GM18907 (cell line): ENCODE data around the gene TMC7.

Experiments used
- ATAC-seq: cut with Tn5 transposase; IDR thresholded peaks from one replicate; pipeline ENCODE4 v1.9.1; 2021; ENCODE audit warnings: mild to moderate bottlenecking, moderate library complexity; ENCODE audit not compliant: unreplicated experiment

Gene TMC7

GRCh38 chr16:19086322-19087199, 102.8 kb downstream of the TMC7 start:
- ATAC-seq: peak; percentile 73

- ATAC-seq: no peak
These were observed 104.7 kb downstream of the TMC7 start for GRCh38 chr16:19088341-19088916.

GRCh38 chr16:19089410-19089955, 105.7 kb downstream of the TMC7 start:
- no peak for ATAC-seq

- ATAC-seq: no peak
These were observed 107.2 kb downstream of the TMC7 start for GRCh38 chr16:19090916-19091315.

- no peak for ATAC-seq
These were observed 109.1 kb downstream of the TMC7 start for GRCh38 chr16:19092653-19093410.

- no peak for ATAC-seq
These were observed 110.2 kb downstream of the TMC7 start for GRCh38 chr16:19093631-19094541.

GRCh38 chr16:19094542-19095365, 111.0 kb downstream of the TMC7 start:
- ATAC-seq: no peak

- ATAC-seq: no peak
These were observed 111.9 kb downstream of the TMC7 start for GRCh38 chr16:19095654-19096053.

GRCh38 chr16:19098173-19098572, 114.4 kb downstream of the TMC7 start:
- ATAC-seq: no peak

GRCh38 chr16:19102187-19102872, 118.6 kb downstream of the TMC7 start:
- ATAC-seq: no peak

- ATAC-seq: no peak
These were observed 120.9 kb downstream of the TMC7 start for GRCh38 chr16:19104607-19105006.

GRCh38 chr16:19105131-19105530, 121.4 kb downstream of the TMC7 start:
- ATAC-seq: no peak

- no peak for ATAC-seq
These were observed 122.3 kb downstream of the TMC7 start for GRCh38 chr16:19105891-19106624.

- no peak for ATAC-seq
These were observed 122.9 kb downstream of the TMC7 start for GRCh38 chr16:19106625-19107020.

GRCh38 chr16:19108409-19109287, 124.9 kb downstream of the TMC7 start:
- no peak for ATAC-seq

GRCh38 chr16:19109288-19109664, 125.5 kb downstream of the TMC7 start:
- ATAC-seq: no peak
